Endothelial cell of umbilical vein (primary cell): ENCODE results near the gene MUTYH. TPM values are rescaled to one million over a fixed set of nuclear protein-coding genes. Genes with fewer than 3 reads are reported as not detected.

ENCODE experiments used
- BruUV-seq: library from RNA; stranded (reverse); fragments of 400-500 nt; replicated peaks from 2 replicates; lab custom pipeline; 2021; lab: Mats Ljungman, UMichigan
- CTCF ChIA-PET: fragments of 300-600, 350-600 bp; sonication (Branson Sonifier 250); formaldehyde crosslinking; loops from one replicate; lab custom pipeline; 2021; ENCODE audit warnings: antibody characterized with exemption, inconsistent platforms; lab: Charles Lee
- POLR2A ChIA-PET: fragments of 300-600, 350-600 bp; sonication (Branson Sonifier 250); formaldehyde crosslinking; loops from one replicate; lab custom pipeline; 2021; ENCODE audit warnings: antibody characterized with exemption, inconsistent platforms; lab: Charles Lee
- DNase-seq: peaks from one replicate; pipeline ENCODE4 v3.0.0-alpha.2; 2011; ENCODE audit warnings: low read depth, low spot score
- FAIRE-seq: peaks from 2 replicates; lab custom pipeline; 2011; peaks lifted over from hg19 to GRCh38; lab: Jason Lieb, UNC
- H2AFZ ChIP-seq: 2 replicates; pipeline ENCODE4 v1.6.0; 2012; ENCODE audit warnings: low read depth, low read length, control low read depth, inconsistent platforms
- H3K27ac ChIP-seq: 2 replicates; pipeline ENCODE4 v1.5.1; 2011; ENCODE audit warnings: low read depth, mild to moderate bottlenecking, control low read depth, low read length, moderate library complexity; ENCODE audit not compliant: insufficient read depth
- H3K27me3 ChIP-seq, 2 experiments: 2 replicates each; pipeline versions ENCODE4 v1.6.0 to v1.6.1; 2011; ENCODE audit warnings: low read length in 2 of 2, mixed read lengths in 1 of 2; ENCODE audit not compliant: control insufficient read depth in 2 of 2, insufficient read depth in 2 of 2
- H3K36me3 ChIP-seq, 2 experiments: 2 replicates in 1 of 2; 3 replicates in 1 of 2; pipeline ENCODE4 v1.5.1; 2011; ENCODE audit warnings: low read length in 2 of 2, mild to moderate bottlenecking in 1 of 2, moderate library complexity in 1 of 2; ENCODE audit not compliant: control insufficient read depth in 2 of 2, insufficient read depth in 2 of 2; ENCODE audit errors: extremely low read depth in 1 of 2
- H3K4me1 ChIP-seq: 3 replicates; pipeline ENCODE4 v1.5.1; 2011; ENCODE audit warnings: mild to moderate bottlenecking, low read length; ENCODE audit not compliant: control insufficient read depth, insufficient read depth; ENCODE audit errors: extremely low read depth
- H3K4me2 ChIP-seq: 2 replicates; pipeline ENCODE4 v1.6.1; 2011; ENCODE audit warnings: low read length, control low read depth, mixed read lengths; ENCODE audit not compliant: insufficient read depth
- H3K4me3 ChIP-seq, 3 experiments: fragments of 200-600 bp in 1 of 3; sonication (generic), shearing (Covaris generic) in 1 of 3; replicated peaks in 1 of 3; 2 replicates each; pipeline ENCODE4 v1.5.1; 2011 to 2016; ENCODE audit warnings: control low read depth in 3 of 3, low read length in 3 of 3, mild to moderate bottlenecking in 2 of 3, inconsistent platforms in 1 of 3, low read depth in 1 of 3, moderate library complexity in 1 of 3; ENCODE audit not compliant: insufficient read depth in 1 of 3
- H3K79me2 ChIP-seq: 2 replicates; pipeline ENCODE4 v1.6.0; 2012; ENCODE audit warnings: low read length, inconsistent platforms; ENCODE audit not compliant: control insufficient read depth, insufficient read depth
- H3K9ac ChIP-seq: replicated peaks from 2 replicates; pipeline ENCODE3; 2011; ENCODE audit warnings: low read length, control low read depth; ENCODE audit not compliant: insufficient read depth; ENCODE audit errors: extremely low read depth
- H3K9me1 ChIP-seq: replicated peaks from 3 replicates; pipeline ENCODE4 v1.6.0; 2011; ENCODE audit warnings: mild to moderate bottlenecking, low read length; ENCODE audit not compliant: control insufficient read depth, insufficient read depth; ENCODE audit errors: extremely low read depth
- H3K9me3 ChIP-seq: replicated peaks from 2 replicates; pipeline ENCODE4 v1.5.1; 2012; ENCODE audit warnings: low read length, inconsistent platforms; ENCODE audit not compliant: control insufficient read depth, insufficient read depth
- H4K20me1 ChIP-seq: replicated peaks from 2 replicates; pipeline ENCODE3; 2011; ENCODE audit warnings: mild to moderate bottlenecking, low read length; ENCODE audit not compliant: control insufficient read depth, insufficient read depth; ENCODE audit errors: extremely low read depth
- CTCF ChIP-seq, 2 donors: IDR thresholded peaks; 1 replicate in 1 of 2; 2 replicates in 1 of 2; pipeline ENCODE4 v1.5.1; 2011; ENCODE audit warnings: low read length in 2 of 2, mild to moderate bottlenecking in 2 of 2, moderate library complexity in 2 of 2, control low read depth in 1 of 2, inconsistent platforms in 1 of 2, low read depth in 1 of 2; ENCODE audit not compliant: insufficient read depth in 1 of 2; ENCODE audit errors: extremely low read depth in 1 of 2
- EZH2 ChIP-seq: IDR thresholded peaks from 2 replicates; pipeline ENCODE4 v1.6.1; 2012; ENCODE audit warnings: borderline replicate concordance, low read depth, mild to moderate bottlenecking, moderate library complexity, low read length, inconsistent platforms; ENCODE audit not compliant: severe bottlenecking
- FOS ChIP-seq: IDR thresholded peaks from 2 replicates; pipeline ENCODE4 v1.6.1; 2011; ENCODE audit warnings: mild to moderate bottlenecking, low read length, moderate library complexity, borderline replicate concordance; ENCODE audit not compliant: insufficient read depth
- GATA2 ChIP-seq: IDR thresholded peaks from 2 replicates; pipeline ENCODE4 v1.7.0; 2011; ENCODE audit warnings: low read depth, mild to moderate bottlenecking, moderate library complexity, mixed read lengths, low read length; ENCODE audit not compliant: insufficient read length, insufficient read depth
- JUN ChIP-seq: IDR thresholded peaks from 2 replicates; pipeline ENCODE4 v1.6.1; 2011; ENCODE audit warnings: borderline replicate concordance, low read depth; ENCODE audit not compliant: insufficient read length, insufficient read depth
- MAX ChIP-seq: IDR thresholded peaks from 2 replicates; pipeline ENCODE4 v1.6.1; 2011; ENCODE audit not compliant: insufficient read depth, insufficient read length
- MYC ChIP-seq: IDR thresholded peaks from one replicate; pipeline ENCODE4 v1.6.1; 2011; ENCODE audit warnings: mild to moderate bottlenecking, low read depth, low read length
- POLR2A ChIP-seq: IDR thresholded peaks from 2 replicates; pipeline ENCODE4 v1.6.1; 2012; ENCODE audit warnings: low read depth, mild to moderate bottlenecking, control low read depth, low read length
- POLR2AphosphoS5 ChIP-seq: IDR thresholded peaks from 2 replicates; pipeline ENCODE4 v1.6.1; 2012; ENCODE audit warnings: low read depth, mild to moderate bottlenecking, control low read depth, low read length, moderate library complexity; ENCODE audit not compliant: insufficient read depth
- dilution Hi-C: fragments of 300-500 bp; cut with MboI; formaldehyde crosslinking; loops from one replicate; pipeline ENCODE4 v1.15.0; 2019; ENCODE audit warnings: low sequenced_read_pairs; ENCODE audit not compliant: extremely low pct_ligation_motif_present
- intact Hi-C: fragments of 100-400 bp; cut with micrococcal nuclease; formaldehyde crosslinking; loops from one replicate; pipeline ENCODE4 v1.10.0; 2022
- polyA plus RNA-seq, 4 experiments: library from polyadenylated mRNA; depleted of rRNA in 3 of 4; stranded (reverse) in 3 of 4; unstranded in 1 of 4; fragments of >200 nt; gene quantifications; 2 replicates each; pipeline versions ENCODE4 v1.2.1 to v1.2.3, GENCODE V29; 2011 to 2012; ENCODE audit warnings: missing spikeins in 1 of 4
- total RNA-seq: library from RNA; stranded (reverse); gene quantifications from 2 replicates; pipeline ENCODE4 v1.2.3, GENCODE V29; 2021

The MUTYH gene
- total and polyA plus RNA-seq, 2 donors (not counting 3 experiments of a cell fraction or from before 2014, with no cell fraction given): 12.3 to 16.6 TPM

- intact Hi-C loops: no loop called here
- no peak overlapping the region for H3K4me3 ChIP-seq
- no peaks in the 10 kb centered on the region for H4K20me1 ChIP-seq
- FAIRE-seq (no peak), DNase-seq (no peak)
- no peak overlapping the region for H3K4me2 ChIP-seq
- no TSS peak for BruUV-seq
- no peaks in the 10 kb centered on the region for H3K4me1 ChIP-seq
- no peaks in the 10 kb centered on the region for H3K36me3 ChIP-seq
- H3K9me1 ChIP-seq: no peaks in the 10 kb centered on the region
- TF ChIP-seq MAX (no peak), MYC (no peak), GATA2 (no peak), POLR2AphosphoS5 (no peak)
- ChIA-PET CTCF (no interaction called here), POLR2A (no interaction called here)
- H3K79me2 ChIP-seq: no peaks in the 10 kb centered on the region
- H3K9me3 ChIP-seq: no peaks in the 10 kb centered on the region
- no peak overlapping the region for H3K27ac ChIP-seq
- no peak overlapping the region for H2AFZ ChIP-seq
- H3K27me3 ChIP-seq: no peaks in the 10 kb centered on the region
- dilution Hi-C loops: no loop called here
- no peak overlapping the region for H3K9ac ChIP-seq
These were observed 40.5 kb upstream of the MUTYH start for GRCh38 chr1:45380730-45381129.

GRCh38 chr1:45380125-45380524 is 39.9 kb upstream of the MUTYH start:
- dilution Hi-C loops: no loop called here
- no peak for FAIRE-seq
- CTCF ChIA-PET: interaction anchor here (1.2 kb wide), 1 partner anchor 13 kb away, joined by 3 read pairs; no protein-coding TSS in a partner anchor

More at GRCh38 chr1:45380125-45380524, 39.9 kb upstream of the MUTYH start:
- no peak overlapping the region for H3K9ac ChIP-seq
- no peaks in the 10 kb centered on the region for H4K20me1 ChIP-seq
- no peaks in the 10 kb centered on the region for H3K4me1 ChIP-seq
- no peak for TF ChIP-seq POLR2AphosphoS5
- TF ChIP-seq GATA2: no peak
- TF ChIP-seq EZH2: no peak
- no peak for TF ChIP-seq FOS
- no peak for TF ChIP-seq CTCF (IDR thresholded peaks at IDR 0.05; ENCODE audit: extremely low read depth in 1 of 2, insufficient read depth in 1 of 2, low read depth in 1 of 2, low read length in 2 of 2)
- TF ChIP-seq MAX: no peak
- no peak for TF ChIP-seq JUN
- no peak for TF ChIP-seq POLR2A
- no peak for TF ChIP-seq MYC
- no peaks in the 10 kb centered on the region for H3K27me3 ChIP-seq
- no peak overlapping the region for H3K27ac ChIP-seq
- H3K36me3 ChIP-seq: no peaks in the 10 kb centered on the region
- no peaks in the 10 kb centered on the region for H3K79me2 ChIP-seq
- POLR2A ChIA-PET: no interaction called here
- intact Hi-C loops: no loop called here
- H2AFZ ChIP-seq: no peak overlapping the region
- H3K9me3 ChIP-seq: no peaks in the 10 kb centered on the region
- H3K4me3 ChIP-seq: no peak overlapping the region
- BruUV-seq: no TSS peak
- H3K9me1 ChIP-seq: no peaks in the 10 kb centered on the region
- H3K4me2 ChIP-seq: no peak overlapping the region
- DNase-seq: no peak
